H1 (cell line): ENCODE measurements around the gene BANF1. TPM values are rescaled to one million over a fixed set of nuclear protein-coding genes. Genes with fewer than 3 reads are reported as not detected.

Source experiments
- CTCF ChIA-PET: fragments of 300-600 bp; sonication (Branson Sonifier 250); formaldehyde crosslinking; loops from one replicate; lab custom pipeline; 2021; ENCODE audit not compliant: partially characterized antibody; lab: Charles Lee
- POLR2A ChIA-PET: fragments of 300-600 bp; sonication (Branson Sonifier 250); formaldehyde crosslinking; loops from one replicate; lab custom pipeline; 2021; ENCODE audit warnings: inconsistent platforms; ENCODE audit not compliant: partially characterized antibody; lab: Charles Lee
- DNase-seq, 2 experiments: peaks; one replicate each; pipeline versions ENCODE4 v3.0.0 to v3.0.0-alpha.2; 2010 to 2022; ENCODE audit warnings: low spot score in 2 of 2, low read depth in 1 of 2, mixed read lengths in 1 of 2
- FAIRE-seq: peaks from 2 replicates; lab custom pipeline; 2011; peaks lifted over from hg19 to GRCh38; lab: Jason Lieb, UNC
- H2AFZ ChIP-seq: 2 replicates; pipeline ENCODE4 v1.8.1; 2012; ENCODE audit warnings: low read length, inconsistent platforms
- H2AK5ac ChIP-seq: 2 replicates; pipeline ENCODE4 v1.6.1; 2013; ENCODE audit warnings: low read depth, low read length
- H2BK120ac ChIP-seq: replicated peaks from 2 replicates; pipeline ENCODE3; 2013; ENCODE audit warnings: low read depth, low read length, inconsistent platforms
- H2BK12ac ChIP-seq: 2 replicates; pipeline ENCODE4 v1.6.1; 2013; ENCODE audit warnings: low read depth, low read length
- H2BK15ac ChIP-seq: 2 replicates; pipeline ENCODE4 v1.6.1; 2013; ENCODE audit warnings: low read length
- H2BK20ac ChIP-seq: 2 replicates; pipeline ENCODE4 v1.6.1; 2013; ENCODE audit warnings: low read length
- H2BK5ac ChIP-seq: 2 replicates; pipeline ENCODE4 v1.6.1; 2013; ENCODE audit warnings: low read depth, low read length
- H3K14ac ChIP-seq: 2 replicates; pipeline ENCODE4 v1.6.1; 2013; ENCODE audit warnings: inconsistent platforms; ENCODE audit not compliant: insufficient read length
- H3K18ac ChIP-seq: 2 replicates; pipeline ENCODE4 v1.6.1; 2013; ENCODE audit warnings: low read length; ENCODE audit errors: extremely low read depth
- H3K23ac ChIP-seq: 2 replicates; pipeline ENCODE4 v1.6.1; 2013; ENCODE audit warnings: inconsistent platforms; ENCODE audit not compliant: insufficient read length
- H3K23me2 ChIP-seq: 2 replicates; pipeline ENCODE4 v1.6.1; 2013; ENCODE audit warnings: low read depth, low read length
- H3K27ac ChIP-seq: 2 replicates; pipeline ENCODE4 v1.6.1; 2011; ENCODE audit warnings: low read depth, low read length, inconsistent platforms
- H3K27me3 ChIP-seq, 4 experiments: replicated peaks in 1 of 4; 1 replicate in 1 of 4; 2 replicates in 3 of 4; pipeline versions ENCODE4 v1.6.1 to v1.8.1; 2011 to 2013; ENCODE audit warnings: low read length in 3 of 4, mild to moderate bottlenecking in 3 of 4, inconsistent platforms in 2 of 4, mixed read lengths in 2 of 4, moderate library complexity in 1 of 4; ENCODE audit not compliant: control insufficient read depth in 3 of 4, insufficient read depth in 3 of 4; ENCODE audit errors: extremely low read depth in 1 of 4
- H3K36me3 ChIP-seq, 4 experiments: 2 replicates each; pipeline versions ENCODE4 v1.6.1 to v1.8.1; 2011 to 2013; ENCODE audit warnings: mild to moderate bottlenecking in 4 of 4, low read length in 3 of 4, moderate library complexity in 2 of 4, control low read depth in 1 of 4, inconsistent platforms in 1 of 4; ENCODE audit not compliant: insufficient read depth in 4 of 4, control insufficient read depth in 2 of 4
- H3K4ac ChIP-seq: replicated peaks from 2 replicates; pipeline ENCODE3; 2013; ENCODE audit warnings: low read length, low read depth, mixed read lengths, inconsistent platforms; ENCODE audit not compliant: insufficient read length
- H3K4me1 ChIP-seq, 4 experiments: replicated peaks in 1 of 4; 1 replicate in 1 of 4; 2 replicates in 3 of 4; pipeline versions ENCODE4 v1.6.1 to v1.8.1; 2011 to 2013; ENCODE audit warnings: low read length in 3 of 4, inconsistent platforms in 2 of 4, mixed read lengths in 1 of 4; ENCODE audit not compliant: insufficient read depth in 4 of 4, control insufficient read depth in 3 of 4
- H3K4me2 ChIP-seq, 2 experiments: 2 replicates each; pipeline versions ENCODE4 v1.6.1 to v1.8.1; 2011 to 2013; ENCODE audit warnings: low read depth in 2 of 2, low read length in 2 of 2, control low read depth in 1 of 2, inconsistent platforms in 1 of 2, mild to moderate bottlenecking in 1 of 2; ENCODE audit not compliant: insufficient read depth in 1 of 2
- H3K4me3 ChIP-seq, 4 experiments: fragments of 200-600, 300-600 bp in 1 of 4; sonication (generic), shearing (Covaris generic), sonication (Bioruptor Twin) in 1 of 4; 2 replicates each; pipeline versions ENCODE4 v1.5.1 to v1.8.1; 2011 to 2016; ENCODE audit warnings: low read length in 4 of 4, low read depth in 3 of 4, control low read depth in 2 of 4, inconsistent platforms in 2 of 4, mild to moderate bottlenecking in 2 of 4, mixed read lengths in 1 of 4, moderate library complexity in 1 of 4; ENCODE audit not compliant: insufficient read depth in 2 of 4; ENCODE audit errors: extremely low read depth in 1 of 4
- H3K56ac ChIP-seq: replicated peaks from 2 replicates; pipeline ENCODE3; 2013; ENCODE audit warnings: low read depth, mild to moderate bottlenecking, mixed read lengths, low read length, inconsistent platforms; ENCODE audit not compliant: insufficient read length
- H3K79me1 ChIP-seq: 2 replicates; pipeline ENCODE4 v1.6.1; 2013; ENCODE audit warnings: low read depth, low read length, control low read depth
- H3K79me2 ChIP-seq, 2 experiments: 2 replicates each; pipeline versions ENCODE4 v1.6.1 to v1.8.1; 2012 to 2013; ENCODE audit warnings: low read length in 2 of 2, mild to moderate bottlenecking in 2 of 2, inconsistent platforms in 1 of 2; ENCODE audit not compliant: insufficient read depth in 2 of 2, control insufficient read depth in 1 of 2
- H3K9ac ChIP-seq, 4 experiments: replicated peaks in 1 of 4; 1 replicate in 1 of 4; 2 replicates in 3 of 4; pipeline versions ENCODE4 v1.6.1 to v1.8.1; 2011 to 2013; ENCODE audit warnings: low read depth in 3 of 4, low read length in 3 of 4, control low read depth in 2 of 4, mild to moderate bottlenecking in 2 of 4, moderate library complexity in 2 of 4, inconsistent platforms in 1 of 4; ENCODE audit errors: extremely low read depth in 1 of 4
- H3K9me3 ChIP-seq, 2 experiments: 2 replicates each; pipeline versions ENCODE4 v1.6.1 to v1.8.1; 2012 to 2013; ENCODE audit warnings: mild to moderate bottlenecking in 2 of 2, moderate library complexity in 2 of 2, control low read depth in 1 of 2, inconsistent platforms in 1 of 2, low read depth in 1 of 2, low read length in 1 of 2, mixed read lengths in 1 of 2; ENCODE audit not compliant: insufficient read depth in 2 of 2
- H4K20me1 ChIP-seq, 2 experiments: replicated peaks in 1 of 2; 2 replicates each; pipeline versions ENCODE3 to v1.8.1; 2011 to 2013; ENCODE audit warnings: inconsistent platforms in 2 of 2, low read length in 2 of 2, mild to moderate bottlenecking in 1 of 2; ENCODE audit not compliant: insufficient read depth in 2 of 2, control insufficient read depth in 1 of 2
- H4K5ac ChIP-seq: 2 replicates; pipeline ENCODE4 v1.6.1; 2013; ENCODE audit warnings: low read length, low read depth, mixed read lengths, inconsistent platforms; ENCODE audit not compliant: insufficient read length
- H4K8ac ChIP-seq: 2 replicates; pipeline ENCODE4 v1.8.0; 2013; ENCODE audit warnings: mild to moderate bottlenecking, moderate library complexity, low read length, inconsistent platforms; ENCODE audit not compliant: insufficient read depth; ENCODE audit errors: extremely low read depth
- H4K91ac ChIP-seq: replicated peaks from 2 replicates; pipeline ENCODE3; 2013; ENCODE audit warnings: low read length, mixed read lengths, inconsistent platforms; ENCODE audit not compliant: insufficient read length
- CBX5 ChIP-seq: fragments of 300-800, 300-1000 bp; sonication (generic); IDR thresholded peaks from 2 replicates; pipeline ENCODE4 v1.7.1; 2016; ENCODE audit warnings: antibody characterized with exemption, low read length, low read depth
- CHD1 ChIP-seq: IDR thresholded peaks from 2 replicates; pipeline ENCODE4 v1.6.1; 2012; ENCODE audit warnings: low read depth, low read length, improper control_type of control experiment
- FOSL1 ChIP-seq: IDR thresholded peaks from 2 replicates; pipeline ENCODE4 v1.6.1; 2011; ENCODE audit warnings: mild to moderate bottlenecking, low read depth, low read length, moderate library complexity; ENCODE audit not compliant: insufficient read depth
- KDM1A ChIP-seq: fragments of 200-600, 300-600 bp; sonication (generic); IDR thresholded peaks from 2 replicates; pipeline ENCODE4 v1.7.1; 2016; ENCODE audit warnings: mild to moderate bottlenecking, low read length, borderline replicate concordance
- MAFK ChIP-seq: IDR thresholded peaks from 2 replicates; pipeline ENCODE4 v1.6.1; 2012; ENCODE audit warnings: low read depth, mild to moderate bottlenecking, improper control_type of control experiment, low read length
- MAX ChIP-seq: IDR thresholded peaks from 2 replicates; pipeline ENCODE4 v1.6.1; 2012; ENCODE audit warnings: inconsistent platforms
- NANOG ChIP-seq: IDR thresholded peaks from 2 replicates; pipeline ENCODE4 v1.6.1; 2011; ENCODE audit warnings: low read length, low read depth, mild to moderate bottlenecking, inconsistent platforms; ENCODE audit not compliant: insufficient read depth, poor library complexity, severe bottlenecking
- POU5F1 ChIP-seq: IDR thresholded peaks from 2 replicates; pipeline ENCODE4 v1.6.1; 2011; ENCODE audit warnings: low read depth, mild to moderate bottlenecking, low read length, moderate library complexity
- RFX5 ChIP-seq: IDR thresholded peaks from 2 replicates; pipeline ENCODE4 v1.6.1; 2011; ENCODE audit warnings: low read depth, low read length, improper control_type of control experiment, borderline replicate concordance
- RXRA ChIP-seq: IDR thresholded peaks from 2 replicates; pipeline ENCODE4 v1.6.1; 2011; ENCODE audit warnings: low read depth, mild to moderate bottlenecking, low read length, moderate library complexity; ENCODE audit not compliant: insufficient read depth
- WGBS, 2 experiments: shearing (Covaris generic) in 1 of 2; methylation state at CpG; one replicate each; pipeline versions ENCODE4 v1.1.6 to v1.1.7; 2013 to 2015; ENCODE audit warnings: low lambda C conversion rate in 2 of 2, mixed read lengths in 2 of 2, inconsistent platforms in 1 of 2, low coverage in 1 of 2, missing lambda C conversion rate in 1 of 2; ENCODE audit not compliant: insufficient replicate concordance in 2 of 2, insufficient coverage in 1 of 2, insufficient read length in 1 of 2; ENCODE audit errors: extremely low coverage in 1 of 2, missing lambda C conversion rate in 1 of 2; 5-methylcytosine and 5-hydroxymethylcytosine counted together
- polyA plus RNA-seq, 7 experiments: library from polyadenylated mRNA; depleted of rRNA in 3 of 7; stranded (reverse) in 5 of 7; unstranded in 2 of 7; fragments of >200 nt in 5 of 7; fragments of 200-250 nt in 2 of 7; gene quantifications; 1 replicate in 5 of 7; 2 replicates in 1 of 7; 4 replicates in 1 of 7; pipeline versions ENCODE4 v1.2.1 to v1.2.3, GENCODE V29; 2011 to 2013; ENCODE audit warnings: missing spikeins in 2 of 7, mixed read lengths in 2 of 7
- total RNA-seq: library from RNA; stranded (reverse); fragmentation: NEBNext Ultra II Directional; extraction: Animal tissue kit (Norgen Biotek cat#: 25700); gene quantifications from 2 replicates; pipeline ENCODE4 v1.2.1, GENCODE V29; 2021

Gene BANF1
- total and polyA plus RNA-seq, 2 of the 8 experiments (the other 6 are each of a cell fraction or from before 2014, with no cell fraction given): 330 to 467 TPM

- no peak overlapping the region for H3K14ac ChIP-seq
- H3K4ac ChIP-seq: no peak overlapping the region
- no peak overlapping the region for H3K56ac ChIP-seq
- H4K8ac ChIP-seq: no peak overlapping the region
- no peak overlapping the region for H3K4me3 ChIP-seq
- no peak for DNase-seq
- no peak overlapping the region for H2BK15ac ChIP-seq
- H3K4me1 ChIP-seq: no peaks in the 10 kb centered on the region
- no peak overlapping the region for H3K4me2 ChIP-seq
- no peak overlapping the region for H2BK20ac ChIP-seq
- H2AK5ac ChIP-seq: no peak overlapping the region
- H2BK5ac ChIP-seq: no peak overlapping the region
- no peaks in the 10 kb centered on the region for H3K79me2 ChIP-seq
- no peak overlapping the region for H3K18ac ChIP-seq
- H3K23me2 ChIP-seq: no peaks in the 10 kb centered on the region
- no peak overlapping the region for H2BK12ac ChIP-seq
- H2BK120ac ChIP-seq: no peak overlapping the region
- no peaks in the 10 kb centered on the region for H3K79me1 ChIP-seq
- FAIRE-seq: no peak
- peaks cover 6 to 25% (median 22%) of the 10 kb centered on the region in 4 experiments; a peak in 7 of 8 replicates for H3K36me3 ChIP-seq
- POLR2A ChIA-PET: interaction anchor here (0.9 to 2.2 kb wide), 12 partner anchors 9 to 124 kb away, joined by 3 to 11 read pairs (median 3); partner anchors contain the start of genes BANF1 and CCDC85B
- H3K9me3 ChIP-seq: no peaks in the 10 kb centered on the region
- H3K27ac ChIP-seq: no peak overlapping the region
- no peak overlapping the region for H4K91ac ChIP-seq
- CTCF ChIA-PET: interaction anchor here (0.8 to 18.4 kb wide), 4 partner anchors 12 to 271 kb away, joined by 3 to 281 read pairs (median 7); partner anchors contain the start of genes CCDC85B and FIBP
- no peak overlapping the region for H2AFZ ChIP-seq
- H3K23ac ChIP-seq: no peak overlapping the region
- H4K5ac ChIP-seq: no peak overlapping the region
- peaks cover 0 to 2% of the 10 kb centered on the region in 2 experiments for H4K20me1 ChIP-seq
- 90% methylated on average over 37 of the region's 43 CpGs; no CpG with 5 or more reads in 1 of the 2 experiments for WGBS, 2 experiments
- no peaks in the 10 kb centered on the region for H3K27me3 ChIP-seq
- no peak overlapping the region for H3K9ac ChIP-seq
- TF ChIP-seq FOSL1: no peak
- TF ChIP-seq RXRA: no peak
- TF ChIP-seq CBX5: no peak
- TF ChIP-seq NANOG: no peak
- no peak for TF ChIP-seq CHD1
- no peak for TF ChIP-seq MAFK
- no peak for TF ChIP-seq MAX
- no peak for TF ChIP-seq POU5F1
- no peak for TF ChIP-seq RFX5
- TF ChIP-seq KDM1A: no peak
Measured at GRCh38 chr11:65976216-65977176, 25.8 kb upstream of the BANF1 start.
